Psoas muscle (tissue), 8 donors: ENCODE results near the gene NFRKB. TPM values are rescaled to one million over a fixed set of nuclear protein-coding genes. Genes with fewer than 3 reads are reported as not detected.

Source experiments
- ATAC-seq, 4 donors: fragments of 200-7000 bp; cut with Tn5 transposase; one replicate each; pipeline ENCODE4 v1.9.1; 2020; ENCODE audit warnings: moderate library complexity in 3 of 4, mild to moderate bottlenecking in 2 of 4
- DNase-seq, 2 donors: peaks; one replicate each; pipeline ENCODE4 v3.0.0-alpha.2; 2020
- H3K27ac ChIP-seq: fragments of 200-600 bp; one replicate; pipeline ENCODE4 v1.8.0; 2022
- H3K27me3 ChIP-seq, 3 donors: fragments of 200-600 bp in 1 of 3; one replicate each; pipeline versions ENCODE4 v1.6.1 to v1.8.0; 2013 to 2022; ENCODE audit warnings: low read length in 2 of 3, mild to moderate bottlenecking in 2 of 3, moderate library complexity in 1 of 3; ENCODE audit not compliant: insufficient read depth in 3 of 3
- H3K36me3 ChIP-seq, 2 donors: fragments of 200-600 bp in 1 of 2; one replicate each; pipeline versions ENCODE4 v1.6.1 to v1.8.0; 2013 to 2022; ENCODE audit warnings: low read depth in 1 of 2, mild to moderate bottlenecking in 1 of 2, moderate library complexity in 1 of 2; ENCODE audit not compliant: insufficient read depth in 1 of 2
- H3K4me1 ChIP-seq: fragments of 200-600 bp; one replicate; pipeline ENCODE4 v1.8.0; 2022
- H3K4me3 ChIP-seq: fragments of 200-600 bp; one replicate; pipeline ENCODE4 v1.8.0; 2022; ENCODE audit warnings: mild to moderate bottlenecking
- H3K9me3 ChIP-seq: fragments of 200-600 bp; one replicate; pipeline ENCODE4 v1.8.0; 2022
- WGBS, 3 donors: extraction: QIAGEN DNeasy Blood & Tissue Kit; methylation state at CpG; one replicate each; pipeline versions ENCODE4 v1.1.6 to v1.1.7; 2013; 5-methylcytosine and 5-hydroxymethylcytosine counted together
- intact Hi-C, 2 donors: fragments of 100-400 bp; cut with DNase I; formaldehyde crosslinking; loops; one replicate each; pipeline versions ENCODE4 v1.11.0 to v1.14.2; 2022
- polyA plus RNA-seq, 3 donors: library from polyadenylated mRNA; stranded (reverse); fragments of 200-250 nt; gene quantifications; one replicate each; pipeline ENCODE4 v1.2.3, GENCODE V29; 2013
- total RNA-seq, 4 donors: library from RNA; stranded (reverse); fragmentation: NEBNext Ultra II Directional in 2 of 4; extraction: Animal tissue kit (Norgen Biotek cat#: 25700) in 2 of 4; gene quantifications; one replicate each; pipeline versions ENCODE4 v1.2.1 to v1.2.4, GENCODE V29; 2021 to 2023
- TF ChIP-seq, protein P1 (sequence below): fragments of 200-600 bp; IDR thresholded peaks from one replicate; pipeline ENCODE4 v1.8.0; 2022; ENCODE audit warnings: antibody characterized with exemption
- donor health status: healthy with polysubstance abuse.
- donor health status: DM: no; HTN: no; CAD: no; lungs with moderate emphysema.
- donor health status: Bipolar disorder and iron deficiency.
- donor health status: healthy.
- donor health status: DM: yes; HTN: yes; CAD: no.
- donor health status: DM: no; HTN: no; CAD: no.
- donor health status: DM: no; HTN: no; CAD: no.
- donor health status: DM: yes; HTN: yes; CAD: no.

Gene NFRKB
- total and polyA plus RNA-seq, 7 donors = 7.4 to 18.3 (median 14.2) TPM

- intact Hi-C loops = no loop called here
These were observed 876 bp downstream of the NFRKB start for GRCh38 chr11:129894278-129895125.

DNA sequence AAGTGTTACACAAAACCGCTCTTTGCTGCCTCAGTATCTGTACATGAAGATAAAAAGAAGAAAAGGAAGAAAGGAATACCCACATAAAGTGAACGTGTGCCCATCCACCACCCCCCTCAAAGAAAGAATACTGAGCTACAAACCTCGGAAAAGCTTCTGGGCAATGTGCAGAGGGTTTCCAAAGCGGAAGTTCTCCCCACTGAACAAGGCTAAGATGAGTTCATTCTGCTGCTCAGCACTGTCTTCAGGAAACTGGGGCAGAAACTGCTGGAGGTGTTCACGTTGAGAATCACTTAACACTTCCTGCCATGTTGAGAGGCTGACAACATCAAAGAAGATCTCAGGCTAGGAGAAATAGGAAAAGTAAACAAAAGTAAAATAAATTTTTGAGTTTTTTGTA, 6.9 kb downstream of the NFRKB start:
- no peaks in the 10 kb centered on the region for H3K4me1 ChIP-seq
- DNase-seq (no peak), ATAC-seq (no peak)
- intact Hi-C loops = no loop called here
- no peak overlapping the region for H3K27ac ChIP-seq
- no peaks in the 10 kb centered on the region for H3K9me3 ChIP-seq
- WGBS, 3 donors = 84 to 89% (median 85%) methylated on average over 5 of the region's 5 CpGs
- H3K27me3 ChIP-seq = no peaks in the 10 kb centered on the region
- no peak overlapping the region for H3K4me3 ChIP-seq
- TF ChIP-seq, protein P1, sequence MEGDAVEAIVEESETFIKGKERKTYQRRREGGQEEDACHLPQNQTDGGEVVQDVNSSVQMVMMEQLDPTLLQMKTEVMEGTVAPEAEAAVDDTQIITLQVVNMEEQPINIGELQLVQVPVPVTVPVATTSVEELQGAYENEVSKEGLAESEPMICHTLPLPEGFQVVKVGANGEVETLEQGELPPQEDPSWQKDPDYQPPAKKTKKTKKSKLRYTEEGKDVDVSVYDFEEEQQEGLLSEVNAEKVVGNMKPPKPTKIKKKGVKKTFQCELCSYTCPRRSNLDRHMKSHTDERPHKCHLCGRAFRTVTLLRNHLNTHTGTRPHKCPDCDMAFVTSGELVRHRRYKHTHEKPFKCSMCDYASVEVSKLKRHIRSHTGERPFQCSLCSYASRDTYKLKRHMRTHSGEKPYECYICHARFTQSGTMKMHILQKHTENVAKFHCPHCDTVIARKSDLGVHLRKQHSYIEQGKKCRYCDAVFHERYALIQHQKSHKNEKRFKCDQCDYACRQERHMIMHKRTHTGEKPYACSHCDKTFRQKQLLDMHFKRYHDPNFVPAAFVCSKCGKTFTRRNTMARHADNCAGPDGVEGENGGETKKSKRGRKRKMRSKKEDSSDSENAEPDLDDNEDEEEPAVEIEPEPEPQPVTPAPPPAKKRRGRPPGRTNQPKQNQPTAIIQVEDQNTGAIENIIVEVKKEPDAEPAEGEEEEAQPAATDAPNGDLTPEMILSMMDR = no peak
- H3K36me3 ChIP-seq = peaks cover 33 to 93% of the 10 kb centered on the region in 2 donors

More at GRCh38 chr11:129894278-129895125, 876 bp downstream of the NFRKB start:
- Histone ChIP-seq H3K27ac (peak overlapping the region; percentile 88), H3K27me3 (no peaks in the 10 kb centered on the region), H3K36me3 (peaks cover 11 to 38% of the 10 kb centered on the region in 2 donors), H3K4me1 (peaks cover 13% of the 10 kb centered on the region), H3K4me3 (peak overlapping the region; percentile 98), H3K9me3 (no peaks in the 10 kb centered on the region)
- peak; percentile 10 to 45 (median 24) for ATAC-seq
- 22 to 26% (median 25%) methylated on average over 13 of the region's 13 CpGs for WGBS, 3 donors
- TF ChIP-seq, protein P1 = no peak
- no peak for DNase-seq

GRCh38 chr11:129885381-129885780, 10.0 kb downstream of the NFRKB start:
- no peak for ATAC-seq
- Histone ChIP-seq H3K27ac (no peak overlapping the region), H3K4me3 (no peak overlapping the region), H3K36me3 (peaks cover 41 to 98% of the 10 kb centered on the region in 2 donors), H3K4me1 (no peaks in the 10 kb centered on the region), H3K9me3 (no peaks in the 10 kb centered on the region), H3K27me3 (no peaks in the 10 kb centered on the region)
- DNase-seq = no peak
- TF ChIP-seq, protein P1 = no peak
- intact Hi-C loops = no loop called here
- WGBS, 3 donors = 98% methylated on average over 12 of the region's 12 CpGs

DNA sequence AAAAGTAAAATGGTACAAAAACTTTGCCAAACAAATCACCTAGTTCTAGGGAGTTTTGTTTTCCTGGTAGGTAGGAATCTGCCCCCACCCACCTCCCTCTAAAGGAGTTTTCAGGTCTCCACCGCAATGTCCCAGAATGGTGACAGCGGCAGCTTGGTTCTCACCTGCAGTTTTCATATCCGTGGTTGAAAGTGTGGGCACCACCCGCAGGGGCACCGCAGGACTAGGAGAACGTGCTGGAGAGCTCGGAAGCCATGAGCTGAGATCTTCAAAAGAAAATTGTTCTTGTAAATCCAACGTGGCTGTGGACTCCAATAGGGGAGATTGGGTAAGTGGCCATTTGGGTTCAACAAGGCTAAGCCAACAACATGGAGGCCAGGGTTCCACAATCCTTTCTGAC, 10.8 kb downstream of the NFRKB start:
- Histone ChIP-seq H3K9me3 (no peaks in the 10 kb centered on the region), H3K36me3 (peaks cover 37 to 100% of the 10 kb centered on the region in 2 donors), H3K27me3 (no peaks in the 10 kb centered on the region), H3K4me3 (no peak overlapping the region), H3K27ac (no peak overlapping the region), H3K4me1 (no peaks in the 10 kb centered on the region)
- ATAC-seq (no peak), DNase-seq (no peak)
- intact Hi-C loops = no loop called here
- WGBS, 3 donors = 93 to 95% (median 95%) methylated on average over 8 of the region's 8 CpGs
- TF ChIP-seq, protein P1 = no peak
